Measurements from ENCODE around the gene NPPB. TPM values are rescaled to one million over a fixed set of nuclear protein-coding genes. Genes with fewer than 3 reads are reported as not detected.

NPPB gene
- total RNA-seq, 1 experiment from 2014 or later, result 20.3 TPM

Other genes with a start within 250 kb of the NPPB start
- gene FBXO2, start 204.5 kb downstream of the NPPB start, total RNA-seq (2014; rRNA removed; shearing (Covaris generic)), result 46.0 and 46.7 TPM in 2 replicates
- 24.5 and 32.4 TPM in 2 replicates for gene FBXO44, start 204.1 kb downstream of the NPPB start, total RNA-seq (2014; rRNA removed; shearing (Covaris generic))
- 1.7 and 3.4 TPM in 2 replicates for gene FBXO6, start 194.7 kb downstream of the NPPB start, total RNA-seq (2014; rRNA removed; shearing (Covaris generic))
- 786 and 983 TPM in 2 replicates for gene MAD2L2, start 177.8 kb downstream of the NPPB start, total RNA-seq (2014; rRNA removed; shearing (Covaris generic))
- gene DRAXIN, start 167.2 kb downstream of the NPPB start, total RNA-seq (2014; rRNA removed; shearing (Covaris generic)), result 52.4 and 60.1 TPM in 2 replicates
- 162 and 166 TPM in 2 replicates for gene AGTRAP, start 122.8 kb downstream of the NPPB start, total RNA-seq (2014; rRNA removed; shearing (Covaris generic))
- gene C1orf167, start 96.8 kb downstream of the NPPB start, total RNA-seq (2014; rRNA removed; shearing (Covaris generic)), result 0.28 and 1.5 TPM in 2 replicates
- gene MTHFR, start 53.0 kb downstream of the NPPB start, total RNA-seq (2014; rRNA removed; shearing (Covaris generic)), result 18.9 and 19.5 TPM in 2 replicates
- gene CLCN6, start 52.8 kb downstream of the NPPB start, total RNA-seq (2014; rRNA removed; shearing (Covaris generic)), result 14.0 and 22.9 TPM in 2 replicates
- 0.85 TPM in 1 of 2 replicates, not detected in the other for gene NPPA, start 11.2 kb downstream of the NPPB start, total RNA-seq (2014; rRNA removed; shearing (Covaris generic))
- gene KIAA2013, start 67.5 kb upstream of the NPPB start, total RNA-seq (2014; rRNA removed; shearing (Covaris generic)), result 105 and 113 TPM in 2 replicates
- 90.7 and 103 TPM in 2 replicates for gene PLOD1, start 75.8 kb upstream of the NPPB start, total RNA-seq (2014; rRNA removed; shearing (Covaris generic))
- 84.1 and 85.8 TPM in 2 replicates for gene MFN2, start 121.5 kb upstream of the NPPB start, total RNA-seq (2014; rRNA removed; shearing (Covaris generic))
- gene MIIP, start 160.6 kb upstream of the NPPB start, total RNA-seq (2014; rRNA removed; shearing (Covaris generic)), result 165 and 172 TPM in 2 replicates
- 14.6 and 16.0 TPM in 2 replicates for gene TNFRSF8, start 204.4 kb upstream of the NPPB start, total RNA-seq (2014; rRNA removed; shearing (Covaris generic))